Measurements from ENCODE around the gene ARSG. TPM values are rescaled to one million over a fixed set of nuclear protein-coding genes. Genes with fewer than 3 reads are reported as not detected.

Gene ARSG
- total and polyA plus RNA-seq, 9 of the 15 experiments (the other 6 are each of a cell fraction or from before 2014, with no cell fraction given), result 1.0 to 5.6 (median 1.8) TPM

- TF ChIP-seq ZBTB40 (IDR thresholded peaks at IDR 0.05) (peak; percentile 67), ZBTB40 (CRISPR knock-in tag; IDR thresholded peaks at IDR 0.05) (no peak), NFIX (CRISPR knock-in tag; IDR thresholded peaks at IDR 0.05; ENCODE audit: low read depth) (no peak), ZNF253 (CRISPR knock-in tag; conservative IDR thresholded peaks at IDR 0.05) (no peak), RAD21 (CRISPR knock-in tag; conservative IDR thresholded peaks at IDR 0.05 in 1 of 2, IDR thresholded peaks at IDR 0.05 in 1 of 2) (0 out of 4 replicates have a peak, but pooled peaks of 1 of the 2 experiments have one; percentile 10), ZNF184 (CRISPR knock-in tag; IDR thresholded peaks at IDR 0.05) (no peak), ZKSCAN3 (CRISPR knock-in tag; IDR thresholded peaks at IDR 0.05) (no peak), RHOXF2B (CRISPR knock-in tag; conservative IDR thresholded peaks at IDR 0.05) (no peak), HIVEP1 (CRISPR knock-in tag; IDR thresholded peaks at IDR 0.05) (0 out of 2 replicates have a peak, but pooled peaks have one; percentile 32)
- TF ChIP-seq, protein P1, sequence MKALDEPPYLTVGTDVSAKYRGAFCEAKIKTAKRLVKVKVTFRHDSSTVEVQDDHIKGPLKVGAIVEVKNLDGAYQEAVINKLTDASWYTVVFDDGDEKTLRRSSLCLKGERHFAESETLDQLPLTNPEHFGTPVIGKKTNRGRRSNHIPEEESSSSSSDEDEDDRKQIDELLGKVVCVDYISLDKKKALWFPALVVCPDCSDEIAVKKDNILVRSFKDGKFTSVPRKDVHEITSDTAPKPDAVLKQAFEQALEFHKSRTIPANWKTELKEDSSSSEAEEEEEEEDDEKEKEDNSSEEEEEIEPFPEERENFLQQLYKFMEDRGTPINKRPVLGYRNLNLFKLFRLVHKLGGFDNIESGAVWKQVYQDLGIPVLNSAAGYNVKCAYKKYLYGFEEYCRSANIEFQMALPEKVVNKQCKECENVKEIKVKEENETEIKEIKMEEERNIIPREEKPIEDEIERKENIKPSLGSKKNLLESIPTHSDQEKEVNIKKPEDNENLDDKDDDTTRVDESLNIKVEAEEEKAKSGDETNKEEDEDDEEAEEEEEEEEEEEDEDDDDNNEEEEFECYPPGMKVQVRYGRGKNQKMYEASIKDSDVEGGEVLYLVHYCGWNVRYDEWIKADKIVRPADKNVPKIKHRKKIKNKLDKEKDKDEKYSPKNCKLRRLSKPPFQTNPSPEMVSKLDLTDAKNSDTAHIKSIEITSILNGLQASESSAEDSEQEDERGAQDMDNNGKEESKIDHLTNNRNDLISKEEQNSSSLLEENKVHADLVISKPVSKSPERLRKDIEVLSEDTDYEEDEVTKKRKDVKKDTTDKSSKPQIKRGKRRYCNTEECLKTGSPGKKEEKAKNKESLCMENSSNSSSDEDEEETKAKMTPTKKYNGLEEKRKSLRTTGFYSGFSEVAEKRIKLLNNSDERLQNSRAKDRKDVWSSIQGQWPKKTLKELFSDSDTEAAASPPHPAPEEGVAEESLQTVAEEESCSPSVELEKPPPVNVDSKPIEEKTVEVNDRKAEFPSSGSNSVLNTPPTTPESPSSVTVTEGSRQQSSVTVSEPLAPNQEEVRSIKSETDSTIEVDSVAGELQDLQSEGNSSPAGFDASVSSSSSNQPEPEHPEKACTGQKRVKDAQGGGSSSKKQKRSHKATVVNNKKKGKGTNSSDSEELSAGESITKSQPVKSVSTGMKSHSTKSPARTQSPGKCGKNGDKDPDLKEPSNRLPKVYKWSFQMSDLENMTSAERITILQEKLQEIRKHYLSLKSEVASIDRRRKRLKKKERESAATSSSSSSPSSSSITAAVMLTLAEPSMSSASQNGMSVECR (CRISPR knock-in tag; IDR thresholded peaks at IDR 0.05), result no peak
- TF ChIP-seq, protein P2, sequence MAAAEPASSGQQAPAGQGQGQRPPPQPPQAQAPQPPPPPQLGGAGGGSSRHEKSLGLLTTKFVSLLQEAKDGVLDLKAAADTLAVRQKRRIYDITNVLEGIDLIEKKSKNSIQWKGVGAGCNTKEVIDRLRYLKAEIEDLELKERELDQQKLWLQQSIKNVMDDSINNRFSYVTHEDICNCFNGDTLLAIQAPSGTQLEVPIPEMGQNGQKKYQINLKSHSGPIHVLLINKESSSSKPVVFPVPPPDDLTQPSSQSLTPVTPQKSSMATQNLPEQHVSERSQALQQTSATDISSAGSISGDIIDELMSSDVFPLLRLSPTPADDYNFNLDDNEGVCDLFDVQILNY (CRISPR knock-in tag; IDR thresholded peaks at IDR 0.05), result no peak
Observed at GRCh38 chr17:68437979-68438822, 146.9 kb downstream of the ARSG start (continued).
